Hepatocyte (in vitro differentiated cells): ENCODE results near the gene SYT12. TPM values are rescaled to one million over a fixed set of nuclear protein-coding genes. Genes with fewer than 3 reads are reported as not detected.
"Not testable (repeated sequence)": the region's sequence is repeated elsewhere in the genome, so short reads cannot be mapped to it uniquely, and the experiment has no call there.

Source experiments
- DNase-seq: peaks from one replicate; pipeline ENCODE4 v3.0.0-alpha.2; 2016; ENCODE audit warnings: low spot score
- H2AFZ ChIP-seq: fragments of 200-600 bp; sonication (generic); 2 replicates; pipeline ENCODE4 v1.6.0; 2016; ENCODE audit warnings: antibody characterized with exemption, mild to moderate bottlenecking
- H3K27ac ChIP-seq: fragments of 200-600 bp; sonication (generic); 2 replicates; pipeline ENCODE4 v1.5.1; 2016; ENCODE audit warnings: mild to moderate bottlenecking
- H3K27me3 ChIP-seq: fragments of 200-600 bp; sonication (generic); 2 replicates; pipeline ENCODE4 v1.6.1; 2016
- H3K36me3 ChIP-seq: fragments of 200-600 bp; sonication (generic); replicated peaks from 2 replicates; pipeline ENCODE4 v1.5.1; 2016; ENCODE audit warnings: low read depth; ENCODE audit not compliant: insufficient read depth
- H3K4me1 ChIP-seq: fragments of 200-600 bp; sonication (generic); 2 replicates; pipeline ENCODE4 v1.5.1; 2016; ENCODE audit warnings: mild to moderate bottlenecking, moderate library complexity; ENCODE audit not compliant: insufficient read depth
- H3K4me2 ChIP-seq: fragments of 200-600 bp; sonication (generic); 2 replicates; pipeline ENCODE4 v1.6.0; 2016
- H3K4me3 ChIP-seq: fragments of 200-600 bp; sonication (generic); 2 replicates; pipeline ENCODE4 v1.5.1; 2016; ENCODE audit warnings: mild to moderate bottlenecking
- H3K79me2 ChIP-seq: fragments of 200-600 bp; sonication (generic); 2 replicates; pipeline ENCODE4 v1.6.0; 2017; ENCODE audit warnings: mild to moderate bottlenecking
- H3K9me2 ChIP-seq: fragments of 200-600 bp; sonication (generic); replicated peaks from 2 replicates; pipeline ENCODE4 v1.6.0; 2017; ENCODE audit warnings: mild to moderate bottlenecking; ENCODE audit not compliant: insufficient read depth
- H3K9me3 ChIP-seq: fragments of 200-600 bp; sonication (generic); 2 replicates; pipeline ENCODE4 v1.5.1; 2016; ENCODE audit warnings: low read depth, mild to moderate bottlenecking
- H4K20me1 ChIP-seq: fragments of 200-600 bp; sonication (generic); 2 replicates; pipeline ENCODE4 v1.6.0; 2016; ENCODE audit warnings: mild to moderate bottlenecking; ENCODE audit not compliant: insufficient read depth, poor library complexity, severe bottlenecking
- EZH2 ChIP-seq: fragments of 200-600 bp; sonication (generic); IDR thresholded peaks from 2 replicates; pipeline ENCODE4 v1.6.1; 2016; ENCODE audit warnings: antibody characterized with exemption, mild to moderate bottlenecking, borderline replicate concordance
- EZH2phosphoT487 ChIP-seq: fragments of 200-600 bp; sonication (generic); IDR thresholded peaks from one replicate; pipeline ENCODE4 v1.6.1; 2018; ENCODE audit warnings: antibody characterized with exemption, mild to moderate bottlenecking, low read depth, moderate library complexity; ENCODE audit not compliant: unreplicated experiment, severe bottlenecking
- WGBS: methylation state at CpG from one replicate; pipeline ENCODE4 v1.1.6; 2016; ENCODE audit warnings: low lambda C conversion rate; ENCODE audit errors: missing lambda C conversion rate; 5-methylcytosine and 5-hydroxymethylcytosine counted together
- polyA plus RNA-seq: library from polyadenylated mRNA; unstranded; fragments of >200 nt; fragmentation: Nextera tagmentation; extraction: Ambion mirVana; gene quantifications from 2 replicates; pipeline ENCODE4 v1.2.1, GENCODE V29; 2016
- total RNA-seq: library from RNA; depleted of rRNA; stranded (reverse); fragments of >200 nt; gene quantifications from 2 replicates; pipeline ENCODE4 v1.2.3, GENCODE V29; 2014
- TF ChIP-seq, protein P1 (sequence below): fragments of 200-600 bp; sonication (generic); IDR thresholded peaks from 2 replicates; pipeline ENCODE4 v1.5.1; 2016; ENCODE audit warnings: antibody characterized with exemption, mild to moderate bottlenecking; ENCODE audit not compliant: poor library complexity

Gene SYT12
- total and polyA plus RNA-seq, 2 experiments from 2014 or later: 0.27 to 0.50 TPM

DNA sequence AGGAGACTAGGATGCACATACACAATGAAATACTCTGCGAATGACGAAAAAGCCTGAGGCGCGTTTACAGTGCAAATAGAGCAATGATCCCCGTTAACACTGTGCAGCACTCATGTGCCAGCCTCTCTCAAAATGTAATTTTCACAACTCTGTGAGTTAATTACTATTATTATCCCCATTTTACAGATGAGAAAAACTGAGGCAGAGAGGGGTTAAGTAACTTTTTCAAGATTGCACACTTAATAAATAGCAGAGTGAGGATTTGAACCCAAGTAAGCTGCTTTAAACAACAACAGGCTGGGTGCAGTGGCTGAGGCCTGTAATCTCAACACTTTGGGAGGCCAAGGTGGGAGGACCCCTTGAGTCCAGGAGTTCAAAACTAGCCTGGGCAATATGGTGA, 21.6 kb upstream of the SYT12 start:
- no peaks in the 10 kb centered on the region for H3K79me2 ChIP-seq
- no peak for DNase-seq
- 95% methylated on average over 5 of the region's 5 CpGs for WGBS
- H3K27ac ChIP-seq: no peak overlapping the region
- no peaks in the 10 kb centered on the region for H4K20me1 ChIP-seq
- H3K27me3 ChIP-seq: no peaks in the 10 kb centered on the region
- no peaks in the 10 kb centered on the region for H3K36me3 ChIP-seq
- no peak overlapping the region for H3K4me3 ChIP-seq
- TF ChIP-seq, protein P1, sequence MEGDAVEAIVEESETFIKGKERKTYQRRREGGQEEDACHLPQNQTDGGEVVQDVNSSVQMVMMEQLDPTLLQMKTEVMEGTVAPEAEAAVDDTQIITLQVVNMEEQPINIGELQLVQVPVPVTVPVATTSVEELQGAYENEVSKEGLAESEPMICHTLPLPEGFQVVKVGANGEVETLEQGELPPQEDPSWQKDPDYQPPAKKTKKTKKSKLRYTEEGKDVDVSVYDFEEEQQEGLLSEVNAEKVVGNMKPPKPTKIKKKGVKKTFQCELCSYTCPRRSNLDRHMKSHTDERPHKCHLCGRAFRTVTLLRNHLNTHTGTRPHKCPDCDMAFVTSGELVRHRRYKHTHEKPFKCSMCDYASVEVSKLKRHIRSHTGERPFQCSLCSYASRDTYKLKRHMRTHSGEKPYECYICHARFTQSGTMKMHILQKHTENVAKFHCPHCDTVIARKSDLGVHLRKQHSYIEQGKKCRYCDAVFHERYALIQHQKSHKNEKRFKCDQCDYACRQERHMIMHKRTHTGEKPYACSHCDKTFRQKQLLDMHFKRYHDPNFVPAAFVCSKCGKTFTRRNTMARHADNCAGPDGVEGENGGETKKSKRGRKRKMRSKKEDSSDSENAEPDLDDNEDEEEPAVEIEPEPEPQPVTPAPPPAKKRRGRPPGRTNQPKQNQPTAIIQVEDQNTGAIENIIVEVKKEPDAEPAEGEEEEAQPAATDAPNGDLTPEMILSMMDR: no peak
- no peak for TF ChIP-seq EZH2phosphoT487
- H3K4me2 ChIP-seq: no peak overlapping the region
- no peaks in the 10 kb centered on the region for H3K4me1 ChIP-seq
- H3K9me3 ChIP-seq: no peaks in the 10 kb centered on the region
- no peak overlapping the region for H2AFZ ChIP-seq
- no peaks in the 10 kb centered on the region for H3K9me2 ChIP-seq

DNA sequence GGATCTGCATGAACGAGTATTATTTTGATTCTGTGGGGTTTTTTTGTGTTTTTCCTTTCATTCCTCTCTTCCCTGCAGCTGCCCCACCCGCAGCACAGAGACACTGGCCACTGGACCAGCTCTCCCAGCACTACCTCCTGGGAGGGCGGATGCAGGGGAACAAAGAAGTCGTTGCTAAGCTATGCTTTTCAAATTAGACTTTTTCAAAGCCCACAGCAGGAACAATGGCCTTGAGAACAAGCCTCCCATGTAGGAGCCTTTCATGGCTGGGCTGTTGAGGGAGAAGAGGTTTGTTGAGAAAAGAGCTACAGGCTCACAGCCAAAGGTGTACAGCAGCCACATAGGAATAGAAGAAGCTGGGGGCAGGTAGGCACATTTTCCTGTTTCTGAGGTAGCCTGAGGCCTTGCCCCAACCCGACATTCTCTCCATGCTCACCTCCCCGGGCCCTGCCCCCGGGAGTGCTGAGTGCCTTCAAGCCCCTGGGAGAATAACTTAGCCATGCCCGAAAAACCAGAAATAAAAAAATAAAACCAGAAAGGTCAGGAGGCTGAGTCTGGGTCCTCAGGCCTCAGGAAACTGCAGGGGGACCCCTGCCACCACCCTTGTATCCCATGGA, 20.5 kb upstream of the SYT12 start:
- H3K27me3 ChIP-seq: no peaks in the 10 kb centered on the region
- H3K27ac ChIP-seq: no peak overlapping the region
- TF ChIP-seq EZH2 (no peak), EZH2phosphoT487 (no peak)
- TF ChIP-seq, protein P1: no peak
- H3K4me2 ChIP-seq: no peak overlapping the region
- H3K9me3 ChIP-seq: no peaks in the 10 kb centered on the region
- no peak overlapping the region for H2AFZ ChIP-seq
- no peak overlapping the region for H3K4me3 ChIP-seq
- no peaks in the 10 kb centered on the region for H3K36me3 ChIP-seq
- H4K20me1 ChIP-seq: no peaks in the 10 kb centered on the region
- no peaks in the 10 kb centered on the region for H3K79me2 ChIP-seq
- H3K4me1 ChIP-seq: no peaks in the 10 kb centered on the region
- WGBS: 54% methylated on average over 8 of the region's 8 CpGs
- H3K9me2 ChIP-seq: no peaks in the 10 kb centered on the region
- no peak for DNase-seq

DNA sequence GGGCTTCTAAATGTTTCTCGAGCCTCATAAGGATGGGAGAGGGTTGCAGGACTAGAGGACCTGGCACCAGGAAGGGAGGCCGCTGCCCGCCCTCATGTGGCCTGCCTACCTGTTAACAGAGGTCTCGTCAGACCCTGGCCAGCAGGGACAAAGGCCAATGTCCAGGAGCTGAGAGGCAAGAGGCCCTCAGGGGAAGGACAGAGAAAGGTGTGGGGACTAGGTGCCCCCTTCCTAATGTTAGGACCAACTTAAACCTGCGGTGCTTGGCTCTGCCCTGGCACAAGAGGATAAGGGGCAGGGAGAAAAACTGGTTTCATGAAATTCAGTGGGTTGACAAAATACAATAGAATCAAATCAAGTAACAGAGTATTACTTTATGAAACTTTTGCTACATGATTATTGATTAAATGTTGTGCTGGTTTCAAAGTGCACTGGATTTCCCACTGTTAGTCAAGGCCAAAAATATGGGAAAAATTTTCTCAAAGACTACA, 20.0 kb upstream of the SYT12 start:
- no peak for DNase-seq
- H3K79me2 ChIP-seq: no peaks in the 10 kb centered on the region
- no peaks in the 10 kb centered on the region for H3K4me1 ChIP-seq
- H3K36me3 ChIP-seq: no peaks in the 10 kb centered on the region
- no peaks in the 10 kb centered on the region for H3K9me2 ChIP-seq
- WGBS: 84% methylated on average over 5 of the region's 5 CpGs
- H3K27me3 ChIP-seq: no peaks in the 10 kb centered on the region
- H3K27ac ChIP-seq: no peak overlapping the region
- no peak overlapping the region for H3K4me2 ChIP-seq
- no peaks in the 10 kb centered on the region for H4K20me1 ChIP-seq
- no peak overlapping the region for H3K4me3 ChIP-seq
- H2AFZ ChIP-seq: no peak overlapping the region
- TF ChIP-seq EZH2phosphoT487 (no peak), EZH2 (no peak)
- TF ChIP-seq, protein P1: no peak
- no peaks in the 10 kb centered on the region for H3K9me3 ChIP-seq

- H3K27ac ChIP-seq, DNase-seq, H2AFZ ChIP-seq, H3K27me3 ChIP-seq, H3K4me1 ChIP-seq, H3K4me3 ChIP-seq, H3K79me2 ChIP-seq, H3K4me2 ChIP-seq, H3K9me3 ChIP-seq, H3K36me3 ChIP-seq, H3K9me2 ChIP-seq, H4K20me1 ChIP-seq: not testable (repeated sequence)
- 93% methylated on average over 8 of the region's 8 CpGs for WGBS
Observed at GRCh38 chr11:67005200-67005599, 17.7 kb upstream of the SYT12 start.
